ENCODE data around the gene FILIP1L. TPM values are rescaled to one million over a fixed set of nuclear protein-coding genes. Genes with fewer than 3 reads are reported as not detected.

Gene FILIP1L
- total RNA-seq, 4 donors from 2014 or later, result 31.3 to 64.0 (median 46.5) TPM

GRCh38 chr3:100155590-100155989 is 41.3 kb upstream of the FILIP1L start:
- no peak for TF ChIP-seq CTCF (IDR thresholded peaks at IDR 0.05)
- no peak for DNase-seq (ENCODE audit: low spot score)
- no peak for ATAC-seq (ENCODE audit: low FRiP score)

DNA sequence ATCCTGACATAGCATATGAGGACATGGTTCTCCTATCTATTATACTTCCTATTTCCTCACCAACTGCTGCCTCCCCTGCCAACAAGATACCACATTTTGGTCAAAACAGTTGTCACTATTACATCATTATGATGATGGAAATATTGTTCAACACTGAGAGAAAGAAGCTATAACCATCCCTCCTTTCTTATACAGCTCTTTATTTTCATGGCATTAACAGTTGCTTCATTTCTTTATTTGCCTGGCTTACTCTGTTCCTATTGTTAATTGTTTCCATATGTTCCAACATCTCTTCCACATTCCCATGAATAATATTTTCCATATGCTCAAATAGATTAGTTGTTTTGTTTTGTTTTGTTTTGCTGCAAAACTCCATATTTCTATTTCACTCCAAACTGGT is 40.8 kb upstream of the FILIP1L start:
- TF ChIP-seq CTCF (IDR thresholded peaks at IDR 0.05), result no peak
- ATAC-seq (ENCODE audit: low FRiP score), result no peak

DNA sequence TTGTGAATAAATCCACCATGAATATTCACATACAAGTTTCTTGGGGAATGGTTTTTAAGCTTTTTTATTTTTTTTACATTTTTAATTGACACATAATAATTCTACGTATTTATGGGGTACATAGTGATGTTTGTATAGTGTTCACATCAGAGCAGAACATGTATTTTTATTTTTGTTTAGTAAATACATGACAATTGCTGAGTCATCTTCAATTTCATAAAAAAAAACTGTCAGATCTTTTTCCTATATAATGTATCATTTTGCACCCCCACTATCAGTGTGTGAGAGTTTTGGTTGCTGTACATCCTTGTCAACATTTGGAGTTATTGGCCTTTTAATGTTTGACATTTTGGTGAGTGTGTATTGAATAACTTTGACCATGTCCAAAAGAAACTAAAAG is 39.9 kb upstream of the FILIP1L start:
- TF ChIP-seq CTCF (IDR thresholded peaks at IDR 0.05), result no peak
- ATAC-seq (ENCODE audit: low FRiP score) (no peak), DNase-seq (ENCODE audit: low spot score) (no peak)

More for the DNA sequence above, 40.8 kb upstream of the FILIP1L start:
- DNase-seq (ENCODE audit: low spot score), result no peak

DNA sequence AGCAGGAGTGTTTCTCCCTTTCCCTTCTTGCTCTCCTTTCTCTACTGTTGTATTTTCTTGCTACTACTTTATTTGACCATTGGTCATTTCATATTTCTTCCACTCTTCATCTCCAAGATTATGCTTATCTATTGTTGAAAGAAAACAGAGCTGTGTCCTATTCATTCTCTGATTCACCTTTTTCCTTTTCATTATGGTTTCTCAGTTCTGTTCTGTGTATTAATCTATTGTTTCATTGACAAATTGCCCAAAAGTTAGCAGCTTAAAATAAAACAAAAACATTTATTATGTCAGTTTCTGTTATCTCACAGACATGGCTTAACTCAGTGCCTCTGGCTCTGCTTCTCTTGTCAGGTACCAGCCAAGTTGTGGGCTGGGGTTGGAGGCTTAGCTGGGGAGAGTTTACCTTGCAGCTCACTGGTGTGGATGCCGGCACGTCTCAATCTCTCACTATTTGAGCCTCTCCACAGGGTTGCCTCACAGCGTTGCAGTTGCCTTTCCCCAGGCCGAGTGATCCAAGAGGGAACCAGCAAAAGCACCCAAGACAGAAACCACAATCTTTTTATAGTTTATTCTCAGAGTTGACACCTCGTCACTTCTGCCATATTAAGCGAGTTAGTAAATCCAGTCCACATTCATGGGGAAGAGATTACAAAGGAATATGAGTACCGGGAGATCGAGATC is 36.9 kb upstream of the FILIP1L start:
- no peak for DNase-seq (ENCODE audit: low spot score)
- TF ChIP-seq CTCF (IDR thresholded peaks at IDR 0.05), result no peak
- ATAC-seq (ENCODE audit: low FRiP score), result peak; percentile 24

GRCh38 chr3:100150473-100150872 is 36.2 kb upstream of the FILIP1L start:
- ATAC-seq (ENCODE audit: low FRiP score) (peak; percentile 60), DNase-seq (ENCODE audit: low spot score) (no peak)

DNA sequence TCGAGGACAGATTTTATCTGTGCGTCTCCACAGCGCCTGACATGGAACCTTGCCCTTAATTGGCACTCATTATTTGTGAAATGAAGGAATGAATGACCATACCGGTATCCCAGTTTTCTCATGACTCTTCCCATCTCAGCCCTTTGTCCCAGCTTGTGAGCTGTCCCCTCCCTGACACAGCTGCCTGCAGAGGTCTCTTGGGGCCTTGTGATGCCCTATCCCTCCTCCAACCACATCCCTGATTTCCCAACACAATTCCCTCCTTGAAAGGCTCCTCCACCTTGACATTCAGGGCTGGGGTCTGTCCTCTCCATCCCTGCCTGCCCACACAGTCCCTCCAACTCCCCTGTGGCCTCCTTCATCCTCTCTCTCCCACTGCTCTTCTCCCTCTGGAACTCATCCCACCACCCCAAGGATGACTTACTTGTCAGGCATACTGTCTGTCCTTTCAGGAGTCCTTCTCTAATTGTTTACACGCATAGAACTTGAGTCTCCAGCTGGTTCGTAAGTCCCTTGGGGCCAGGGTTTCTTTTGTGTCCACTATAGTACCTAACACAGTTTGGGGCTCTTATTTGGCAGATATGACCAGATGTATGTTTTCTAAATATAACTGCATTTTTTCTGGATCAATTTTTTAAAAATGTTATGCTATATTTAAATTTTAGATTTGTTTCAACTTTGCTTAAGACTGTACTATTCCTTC is 35.6 kb upstream of the FILIP1L start:
- TF ChIP-seq CTCF (IDR thresholded peaks at IDR 0.05), result no peak
- DNase-seq (ENCODE audit: low spot score), result no peak
- no peak for ATAC-seq (ENCODE audit: low FRiP score)

More at GRCh38 chr3:100150473-100150872, 36.2 kb upstream of the FILIP1L start:
- TF ChIP-seq CTCF (IDR thresholded peaks at IDR 0.05), result no peak

DNA sequence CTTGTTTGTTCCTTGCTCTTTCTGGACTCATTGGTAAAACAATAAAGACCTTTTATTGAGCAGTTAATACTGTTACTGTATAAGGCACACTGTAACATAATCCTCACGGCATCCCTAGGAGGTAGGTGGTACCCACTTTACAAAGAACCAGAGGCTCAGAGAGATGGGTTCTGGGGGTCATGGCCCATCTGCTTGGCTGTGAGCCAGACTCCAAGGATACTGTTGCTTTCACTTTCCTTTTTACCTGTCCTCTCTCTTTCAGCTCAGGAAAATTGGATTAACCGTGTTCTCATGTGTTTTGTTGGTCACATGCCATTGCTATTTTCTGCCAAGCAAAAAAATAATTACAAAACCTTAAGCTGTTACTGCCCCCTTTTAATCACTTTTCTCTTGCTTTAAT is 34.8 kb upstream of the FILIP1L start:
- no peak for TF ChIP-seq CTCF (IDR thresholded peaks at IDR 0.05)
- ATAC-seq (ENCODE audit: low FRiP score), result no peak
- no peak for DNase-seq (ENCODE audit: low spot score)

Measured in omental fat pad (tissue), 4 donors.